ENCODE results near the gene MIS18BP1. TPM values are rescaled to one million over a fixed set of nuclear protein-coding genes. Genes with fewer than 3 reads are reported as not detected.

The MIS18BP1 gene
- total and polyA plus RNA-seq, 2 donors = 16.9 to 44.9 TPM

DNA sequence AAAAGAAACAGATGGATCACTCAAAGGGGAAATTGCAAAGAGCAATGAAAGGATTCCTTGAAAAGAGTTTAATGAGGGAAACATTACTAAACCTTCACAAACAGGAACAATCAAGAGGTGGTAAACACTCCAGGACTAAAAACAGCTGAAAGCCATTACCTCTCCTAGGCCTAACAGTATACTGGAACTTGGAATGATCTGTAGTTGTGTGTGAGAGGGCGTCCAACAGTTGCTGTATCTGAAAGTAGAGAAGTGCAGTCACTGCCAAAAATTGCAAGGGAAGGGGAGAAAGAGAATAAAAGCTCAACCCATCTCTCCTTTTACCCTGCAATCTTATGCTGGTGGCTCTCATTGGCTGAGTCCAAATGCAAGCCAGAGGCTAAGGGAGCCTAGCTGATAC is 17.0 kb upstream of the MIS18BP1 start:
- Histone ChIP-seq H3K4me3 (ENCODE audit: low read length in 2 of 2) (no peak overlapping the region), H3K27me3 (ENCODE audit: control insufficient read depth in 2 of 2, insufficient read depth in 1 of 2, low read length in 1 of 2) (no peaks in the 10 kb centered on the region), H3K4me1 (ENCODE audit: control insufficient read depth in 2 of 2, insufficient read depth in 2 of 2, low read length in 2 of 2) (no peaks in the 10 kb centered on the region), H3K27ac (ENCODE audit: low read depth in 1 of 2, low read length in 1 of 2) (no peak overlapping the region), H3K9me3 (ENCODE audit: control insufficient read depth in 2 of 2, insufficient read depth in 1 of 2, low read length in 1 of 2) (no peaks in the 10 kb centered on the region), H3K36me3 (ENCODE audit: control insufficient read depth in 2 of 2, insufficient read depth in 2 of 2, low read length in 1 of 2) (no peaks in the 10 kb centered on the region)
- 86% methylated on average over 1 of the region's 1 CpG for WGBS
- no peak for DNase-seq (ENCODE audit: low read depth in 6 of 9, low spot score in 9 of 9)

DNA sequence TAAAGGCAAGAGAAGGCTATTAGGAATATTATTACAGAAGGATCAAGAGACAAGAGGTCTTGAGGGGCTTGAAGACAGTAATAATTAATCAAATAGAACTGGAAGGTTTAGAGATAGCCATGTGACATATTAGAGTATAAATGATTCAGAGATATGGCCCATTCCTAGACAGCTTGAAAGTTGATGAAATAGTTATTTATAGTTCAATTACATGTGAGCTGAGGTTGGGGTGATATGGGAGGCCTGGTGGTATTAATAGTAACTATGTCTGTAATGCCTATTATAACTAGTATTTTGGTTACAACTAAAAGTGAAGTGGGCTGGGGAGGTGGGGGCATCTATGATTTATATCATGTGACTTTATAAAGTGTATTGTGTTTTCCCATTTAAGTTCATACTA is 14.1 kb upstream of the MIS18BP1 start:
- Histone ChIP-seq H3K36me3 (ENCODE audit: control insufficient read depth in 2 of 2, insufficient read depth in 2 of 2, low read length in 1 of 2) (no peaks in the 10 kb centered on the region), H3K4me1 (ENCODE audit: control insufficient read depth in 2 of 2, insufficient read depth in 2 of 2, low read length in 2 of 2) (no peaks in the 10 kb centered on the region), H3K27ac (ENCODE audit: low read depth in 1 of 2, low read length in 1 of 2) (no peak overlapping the region), H3K27me3 (ENCODE audit: control insufficient read depth in 2 of 2, insufficient read depth in 1 of 2, low read length in 1 of 2) (no peaks in the 10 kb centered on the region), H3K4me3 (ENCODE audit: low read length in 2 of 2) (no peak overlapping the region), H3K9me3 (ENCODE audit: control insufficient read depth in 2 of 2, insufficient read depth in 1 of 2, low read length in 1 of 2) (no peaks in the 10 kb centered on the region)
- DNase-seq (ENCODE audit: low read depth in 6 of 9, low spot score in 9 of 9) = no peak

DNA sequence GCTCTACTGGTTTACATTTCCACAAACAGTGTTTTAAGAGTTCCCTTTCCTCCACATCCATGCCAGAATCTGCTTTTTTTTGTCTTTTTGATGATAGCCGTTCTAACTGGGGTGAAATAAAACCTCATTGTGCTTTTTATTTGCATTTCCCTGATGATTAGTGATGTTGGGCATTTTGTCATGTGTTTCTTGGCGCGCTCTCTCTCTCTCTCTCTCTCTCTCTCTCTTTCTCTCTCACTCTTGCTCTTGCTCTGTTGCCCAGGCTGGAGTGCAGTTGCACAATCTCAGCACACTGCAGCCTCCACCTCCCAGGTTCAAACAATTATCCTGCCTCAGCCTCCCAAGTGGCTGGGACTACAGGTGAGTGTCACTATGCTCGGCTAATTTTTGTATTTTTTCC is 9.6 kb upstream of the MIS18BP1 start:
- Histone ChIP-seq H3K4me3 (ENCODE audit: low read length in 2 of 2) (no peak overlapping the region), H3K4me1 (ENCODE audit: control insufficient read depth in 2 of 2, insufficient read depth in 2 of 2, low read length in 2 of 2) (no peaks in the 10 kb centered on the region), H3K27me3 (ENCODE audit: control insufficient read depth in 2 of 2, insufficient read depth in 1 of 2, low read length in 1 of 2) (no peaks in the 10 kb centered on the region), H3K36me3 (ENCODE audit: control insufficient read depth in 2 of 2, insufficient read depth in 2 of 2, low read length in 1 of 2) (no peaks in the 10 kb centered on the region), H3K9me3 (ENCODE audit: control insufficient read depth in 2 of 2, insufficient read depth in 1 of 2, low read length in 1 of 2) (peaks cover 0 to 4% of the 10 kb centered on the region in 2 donors), H3K27ac (ENCODE audit: low read depth in 1 of 2, low read length in 1 of 2) (no peak overlapping the region)
- 95% methylated on average over 4 of the region's 4 CpGs for WGBS
- DNase-seq (ENCODE audit: low read depth in 6 of 9, low spot score in 9 of 9) = no peak

DNA sequence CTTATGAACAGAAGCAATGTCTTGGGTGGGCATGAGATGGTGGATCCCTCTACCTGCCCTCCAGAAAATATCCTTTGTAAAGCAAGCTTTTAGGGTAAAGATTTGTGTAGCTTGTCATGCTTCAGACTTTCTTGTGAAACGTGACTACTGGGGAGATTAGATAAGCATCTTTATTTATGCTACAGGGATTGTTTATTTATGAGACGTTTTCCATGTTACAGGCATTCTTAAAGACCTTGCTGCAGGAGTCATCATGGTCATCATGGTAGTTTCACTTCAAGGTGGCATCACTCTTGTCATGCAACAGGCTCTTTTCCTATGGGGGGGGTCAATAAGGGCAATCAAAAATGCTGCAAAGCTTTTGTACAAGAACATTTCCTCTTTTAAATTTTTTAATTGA is 8.2 kb upstream of the MIS18BP1 start:
- WGBS = 85% methylated on average over 2 of the region's 2 CpGs

DNA sequence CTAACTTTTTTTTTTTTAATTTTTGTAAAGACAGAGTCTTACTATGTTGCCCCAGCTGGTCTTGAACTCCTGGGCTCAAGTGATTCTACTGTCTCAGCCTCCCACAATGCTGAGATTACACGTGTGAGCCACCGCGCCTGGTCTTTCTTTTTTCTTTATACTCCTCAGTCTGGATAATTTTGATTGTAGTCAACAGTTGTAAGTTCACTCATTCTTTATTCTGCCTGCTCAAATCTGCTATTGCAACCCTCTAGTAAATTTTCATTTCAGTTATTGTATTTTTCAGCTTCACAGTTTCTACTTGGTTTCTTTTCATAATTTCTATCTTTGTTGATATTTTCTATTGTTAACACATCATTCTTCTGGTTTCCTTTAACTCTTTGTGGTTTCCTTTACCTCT is 5.8 kb upstream of the MIS18BP1 start:
- WGBS = 95% methylated on average over 3 of the region's 3 CpGs
- Histone ChIP-seq H3K9me3 (ENCODE audit: control insufficient read depth in 2 of 2, insufficient read depth in 1 of 2, low read length in 1 of 2) (peaks cover 0 to 6% of the 10 kb centered on the region in 2 donors), H3K4me1 (ENCODE audit: control insufficient read depth in 2 of 2, insufficient read depth in 2 of 2, low read length in 2 of 2) (no peaks in the 10 kb centered on the region), H3K27ac (ENCODE audit: low read depth in 1 of 2, low read length in 1 of 2) (no peak overlapping the region), H3K27me3 (ENCODE audit: control insufficient read depth in 2 of 2, insufficient read depth in 1 of 2, low read length in 1 of 2) (no peaks in the 10 kb centered on the region), H3K4me3 (ENCODE audit: low read length in 2 of 2) (no peak overlapping the region), H3K36me3 (ENCODE audit: control insufficient read depth in 2 of 2, insufficient read depth in 2 of 2, low read length in 1 of 2) (no peaks in the 10 kb centered on the region)
- no peak for DNase-seq (ENCODE audit: low read depth in 6 of 9, low spot score in 9 of 9)

More for the DNA sequence above, 8.2 kb upstream of the MIS18BP1 start:
- Histone ChIP-seq H3K9me3 (ENCODE audit: control insufficient read depth in 2 of 2, insufficient read depth in 1 of 2, low read length in 1 of 2) (peaks cover 0 to 4% of the 10 kb centered on the region in 2 donors), H3K4me1 (ENCODE audit: control insufficient read depth in 2 of 2, insufficient read depth in 2 of 2, low read length in 2 of 2) (no peaks in the 10 kb centered on the region), H3K27me3 (ENCODE audit: control insufficient read depth in 2 of 2, insufficient read depth in 1 of 2, low read length in 1 of 2) (no peaks in the 10 kb centered on the region), H3K4me3 (ENCODE audit: low read length in 2 of 2) (no peak overlapping the region), H3K36me3 (ENCODE audit: control insufficient read depth in 2 of 2, insufficient read depth in 2 of 2, low read length in 1 of 2) (no peaks in the 10 kb centered on the region), H3K27ac (ENCODE audit: low read depth in 1 of 2, low read length in 1 of 2) (no peak overlapping the region)
- no peak for DNase-seq (ENCODE audit: low read depth in 6 of 9, low spot score in 9 of 9)

DNA sequence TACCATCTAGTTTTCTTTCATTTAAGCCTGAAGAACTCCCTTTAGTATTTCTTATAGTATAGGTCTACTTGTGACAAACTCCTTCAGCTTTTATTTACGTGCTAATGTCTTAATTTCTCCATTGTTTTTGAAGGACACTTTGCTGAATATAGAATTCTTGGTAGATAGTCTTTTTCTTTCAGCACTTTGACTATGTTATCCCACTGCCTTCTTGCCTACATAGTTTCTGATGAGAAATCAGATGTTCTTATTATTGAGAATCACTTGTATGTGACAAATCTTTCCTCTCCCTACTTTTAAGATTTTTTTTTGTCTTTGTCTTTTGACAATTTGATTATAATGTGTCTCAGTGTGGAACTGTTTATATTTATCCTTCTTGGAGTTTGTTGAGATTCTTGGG is 5.1 kb upstream of the MIS18BP1 start:
- no peak overlapping the region for H3K4me3 ChIP-seq (ENCODE audit: low read length in 2 of 2)
- DNase-seq (ENCODE audit: low read depth in 6 of 9, low spot score in 9 of 9) = no peak
- 96% methylated on average over 1 of the region's 1 CpG for WGBS
- peaks cover 0 to 9% of the 10 kb centered on the region in 2 donors for H3K9me3 ChIP-seq (ENCODE audit: control insufficient read depth in 2 of 2, insufficient read depth in 1 of 2, low read length in 1 of 2)
- H3K36me3 ChIP-seq (ENCODE audit: control insufficient read depth in 2 of 2, insufficient read depth in 2 of 2, low read length in 1 of 2) = no peaks in the 10 kb centered on the region
- no peaks in the 10 kb centered on the region for H3K27me3 ChIP-seq (ENCODE audit: control insufficient read depth in 2 of 2, insufficient read depth in 1 of 2, low read length in 1 of 2)
- peaks cover 0 to 3% of the 10 kb centered on the region in 2 donors for H3K4me1 ChIP-seq (ENCODE audit: control insufficient read depth in 2 of 2, insufficient read depth in 2 of 2, low read length in 2 of 2)
- no peak overlapping the region for H3K27ac ChIP-seq (ENCODE audit: low read depth in 1 of 2, low read length in 1 of 2)

DNA sequence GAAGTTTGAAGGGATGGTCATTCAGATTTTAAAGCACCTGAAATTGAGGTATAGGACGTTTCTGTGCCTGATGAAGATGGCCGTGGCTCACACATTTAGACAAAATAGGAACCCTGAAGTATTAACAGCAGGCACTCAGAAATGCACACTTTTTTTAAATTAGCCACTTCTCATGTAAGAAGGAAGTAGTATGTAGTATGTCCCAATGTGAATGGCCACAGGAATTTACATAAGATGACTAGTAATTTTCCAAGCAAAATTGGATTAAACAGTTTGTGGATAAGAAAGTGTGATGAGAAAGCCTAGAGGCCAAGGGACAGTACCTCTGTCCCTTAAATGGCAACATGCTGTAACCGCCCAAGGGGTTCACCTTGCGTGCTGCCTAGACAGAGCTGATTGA is 1.8 kb upstream of the MIS18BP1 start:
- H3K4me3 ChIP-seq (ENCODE audit: low read length in 2 of 2) = no peak overlapping the region
- H3K27ac ChIP-seq (ENCODE audit: low read depth in 1 of 2, low read length in 1 of 2) = no peak overlapping the region

DNA sequence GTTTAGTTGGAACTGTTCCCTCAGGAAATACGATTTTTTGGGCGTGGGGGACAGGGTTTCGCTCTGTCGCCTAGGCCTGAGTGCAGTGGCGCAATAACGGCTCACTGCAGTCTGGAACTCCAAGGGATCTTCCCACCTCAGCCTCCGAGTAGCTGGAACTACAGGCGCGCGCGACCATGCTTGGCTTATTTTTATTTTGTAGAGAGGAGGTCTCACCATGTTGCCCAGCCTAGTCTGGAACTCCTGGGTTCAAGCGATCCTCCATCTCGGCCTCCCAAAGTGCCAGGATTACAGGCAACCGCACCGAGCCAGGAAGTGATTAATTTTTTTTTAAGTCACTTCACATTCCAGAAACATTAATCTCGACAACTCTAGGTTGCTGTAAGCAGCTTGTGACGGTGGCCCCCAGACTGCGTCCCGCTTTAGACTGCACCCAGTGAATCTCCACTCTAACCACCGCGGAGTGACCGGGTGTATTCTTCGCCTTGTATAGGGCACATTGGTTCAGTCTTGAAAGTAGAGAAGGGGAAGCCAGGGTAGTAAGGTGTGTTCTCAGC is 830 bp upstream of the MIS18BP1 start:
- H3K27me3 ChIP-seq (ENCODE audit: control insufficient read depth in 2 of 2, insufficient read depth in 1 of 2, low read length in 1 of 2) = no peaks in the 10 kb centered on the region
- WGBS = 62% methylated on average over 23 of the region's 23 CpGs
- H3K4me3 ChIP-seq (ENCODE audit: low read length in 2 of 2) = peak overlapping the region; percentile 89 to 92
- peaks cover 0 to 9% of the 10 kb centered on the region in 2 donors for H3K9me3 ChIP-seq (ENCODE audit: control insufficient read depth in 2 of 2, insufficient read depth in 1 of 2, low read length in 1 of 2)
- no peak for DNase-seq (ENCODE audit: low read depth in 6 of 9, low spot score in 9 of 9)
- H3K27ac ChIP-seq (ENCODE audit: low read depth in 1 of 2, low read length in 1 of 2) = peak overlapping the region; percentile 95 to 97
- peaks cover 3 to 9% of the 10 kb centered on the region in 2 donors for H3K4me1 ChIP-seq (ENCODE audit: control insufficient read depth in 2 of 2, insufficient read depth in 2 of 2, low read length in 2 of 2)
- no peaks in the 10 kb centered on the region for H3K36me3 ChIP-seq (ENCODE audit: control insufficient read depth in 2 of 2, insufficient read depth in 2 of 2, low read length in 1 of 2)

More for the DNA sequence above, 1.8 kb upstream of the MIS18BP1 start:
- peaks cover 0 to 9% of the 10 kb centered on the region in 2 donors for H3K9me3 ChIP-seq (ENCODE audit: control insufficient read depth in 2 of 2, insufficient read depth in 1 of 2, low read length in 1 of 2)
- 96% methylated on average over 4 of the region's 4 CpGs for whole genome bisulfite sequencing
- H3K4me1 ChIP-seq (ENCODE audit: control insufficient read depth in 2 of 2, insufficient read depth in 2 of 2, low read length in 2 of 2) = peaks cover 3 to 9% of the 10 kb centered on the region in 2 donors
- no peak for DNase-seq (ENCODE audit: low read depth in 6 of 9, low spot score in 9 of 9)
- no peaks in the 10 kb centered on the region for H3K27me3 ChIP-seq (ENCODE audit: control insufficient read depth in 2 of 2, insufficient read depth in 1 of 2, low read length in 1 of 2)
- no peaks in the 10 kb centered on the region for H3K36me3 ChIP-seq (ENCODE audit: control insufficient read depth in 2 of 2, insufficient read depth in 2 of 2, low read length in 1 of 2)

DNA sequence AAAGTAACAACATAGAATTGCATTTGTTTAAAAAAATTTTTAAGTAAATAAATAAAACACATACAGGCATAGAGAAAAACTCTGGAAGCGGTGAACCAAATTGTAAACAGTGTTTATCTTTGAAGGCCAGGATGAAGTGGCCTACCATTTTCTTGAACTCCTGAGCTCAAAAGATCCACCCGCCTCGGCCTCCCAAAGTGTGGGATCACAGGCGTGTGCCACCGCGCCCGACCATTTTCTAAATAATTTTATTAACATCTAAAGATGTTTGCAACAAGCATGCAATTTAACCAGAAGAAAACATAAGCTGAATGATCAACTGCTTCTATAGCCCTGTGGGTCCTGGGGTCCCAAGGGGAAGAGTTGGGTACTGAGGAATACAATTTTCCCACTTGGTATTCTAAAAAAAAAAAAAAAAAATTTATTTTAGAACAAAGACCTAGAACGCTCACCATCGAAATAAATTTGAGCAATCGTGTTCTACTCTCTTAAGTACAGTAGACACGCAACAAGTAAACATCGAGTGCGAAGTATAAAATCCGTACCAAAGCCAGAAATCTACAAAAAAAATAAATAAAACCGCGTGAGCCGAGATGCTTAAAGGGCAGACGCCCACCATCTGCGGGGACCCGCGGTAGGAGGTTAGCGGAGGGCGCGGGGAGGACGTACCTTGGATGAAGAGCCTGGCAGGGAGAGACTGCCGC is 484 bp downstream of the MIS18BP1 start:
- peaks cover 3 to 9% of the 10 kb centered on the region in 2 donors for H3K4me1 ChIP-seq (ENCODE audit: control insufficient read depth in 2 of 2, insufficient read depth in 2 of 2, low read length in 2 of 2)
- peak in 3 of 9 donors; percentile 24 to 57 (median 27) for DNase-seq (ENCODE audit: low read depth in 6 of 9, low spot score in 9 of 9)
- no peaks in the 10 kb centered on the region for H3K36me3 ChIP-seq (ENCODE audit: control insufficient read depth in 2 of 2, insufficient read depth in 2 of 2, low read length in 1 of 2)
- under 1% methylated on average over 26 of the region's 26 CpGs for WGBS
- peak overlapping the region; percentile 95 to 97 for H3K27ac ChIP-seq (ENCODE audit: low read depth in 1 of 2, low read length in 1 of 2)
- H3K9me3 ChIP-seq (ENCODE audit: control insufficient read depth in 2 of 2, insufficient read depth in 1 of 2, low read length in 1 of 2) = peaks cover 0 to 5% of the 10 kb centered on the region in 2 donors
- H3K27me3 ChIP-seq (ENCODE audit: control insufficient read depth in 2 of 2, insufficient read depth in 1 of 2, low read length in 1 of 2) = no peaks in the 10 kb centered on the region
- peak overlapping the region; percentile 89 to 92 for H3K4me3 ChIP-seq (ENCODE audit: low read length in 2 of 2)

Data from thymus (tissue), 11 donors.